Mammary epithelial cell (primary cell): Measurements from ENCODE around the gene AKAP6.

Experiments used
- EZH2 ChIP-seq: IDR thresholded peaks from 2 replicates; pipeline ENCODE4 v1.6.1; 2012; ENCODE audit warnings: low read length, inconsistent platforms, borderline replicate concordance
- TF ChIP-seq, protein P1 (sequence below), 2 donors: IDR thresholded peaks in 1 of 2; conservative IDR thresholded peaks in 1 of 2; 2 replicates each; pipeline ENCODE4 v1.5.1; 2011 to 2012; ENCODE audit warnings: inconsistent platforms in 2 of 2, low read length in 2 of 2, mild to moderate bottlenecking in 2 of 2, control low read depth in 1 of 2, low read depth in 1 of 2; ENCODE audit not compliant: insufficient read depth in 1 of 2; ENCODE audit errors: extremely low read depth in 1 of 2

DNA sequence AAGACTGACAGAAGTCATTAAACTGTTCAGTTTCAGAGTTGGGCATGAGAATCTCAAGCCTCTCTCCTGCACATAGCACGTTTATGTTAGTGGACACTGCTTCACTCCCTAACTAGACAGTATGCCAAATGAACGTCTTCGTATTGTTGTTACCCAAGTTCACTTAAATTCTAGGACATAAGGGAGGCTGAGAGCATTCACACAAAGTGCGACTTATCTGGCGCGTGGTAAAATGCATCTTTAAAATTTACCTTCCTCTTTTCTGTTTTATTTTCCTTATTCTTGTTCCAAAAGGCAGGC lies 166.3 kb downstream of the AKAP6 start:
- TF ChIP-seq EZH2, result no peak
- TF ChIP-seq, protein P1, sequence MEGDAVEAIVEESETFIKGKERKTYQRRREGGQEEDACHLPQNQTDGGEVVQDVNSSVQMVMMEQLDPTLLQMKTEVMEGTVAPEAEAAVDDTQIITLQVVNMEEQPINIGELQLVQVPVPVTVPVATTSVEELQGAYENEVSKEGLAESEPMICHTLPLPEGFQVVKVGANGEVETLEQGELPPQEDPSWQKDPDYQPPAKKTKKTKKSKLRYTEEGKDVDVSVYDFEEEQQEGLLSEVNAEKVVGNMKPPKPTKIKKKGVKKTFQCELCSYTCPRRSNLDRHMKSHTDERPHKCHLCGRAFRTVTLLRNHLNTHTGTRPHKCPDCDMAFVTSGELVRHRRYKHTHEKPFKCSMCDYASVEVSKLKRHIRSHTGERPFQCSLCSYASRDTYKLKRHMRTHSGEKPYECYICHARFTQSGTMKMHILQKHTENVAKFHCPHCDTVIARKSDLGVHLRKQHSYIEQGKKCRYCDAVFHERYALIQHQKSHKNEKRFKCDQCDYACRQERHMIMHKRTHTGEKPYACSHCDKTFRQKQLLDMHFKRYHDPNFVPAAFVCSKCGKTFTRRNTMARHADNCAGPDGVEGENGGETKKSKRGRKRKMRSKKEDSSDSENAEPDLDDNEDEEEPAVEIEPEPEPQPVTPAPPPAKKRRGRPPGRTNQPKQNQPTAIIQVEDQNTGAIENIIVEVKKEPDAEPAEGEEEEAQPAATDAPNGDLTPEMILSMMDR (conservative IDR thresholded peaks at IDR 0.05 in 1 of 2, IDR thresholded peaks at IDR 0.05 in 1 of 2; ENCODE audit: extremely low read depth in 1 of 2, insufficient read depth in 1 of 2, low read depth in 1 of 2, low read length in 2 of 2), result no peak
